Left lung (tissue), 10 donors: Measurements from ENCODE around the gene AHSG. TPM values are rescaled to one million over a fixed set of nuclear protein-coding genes. Genes with fewer than 3 reads are reported as not detected.
A peak's percentile ranks its signal among the peaks of the same experiment; 100 is the strongest.

ENCODE experiments used
- ATAC-seq: fragments of 200-7000 bp; cut with Tn5 transposase; one replicate; pipeline ENCODE4 v1.9.1; 2020; ENCODE audit warnings: moderate library complexity
- DNase-seq, 4 donors: peaks; one replicate each; pipeline ENCODE4 v3.0.0-alpha.2; 2013 to 2020
- H3K27ac ChIP-seq, 2 donors: fragments of 200-600 bp; sonication (generic) in 1 of 2; one replicate each; pipeline versions ENCODE4 v1.5.0 to v1.8.0; 2020 to 2021
- H3K27me3 ChIP-seq, 2 donors: fragments of 200-600 bp; sonication (generic) in 1 of 2; one replicate each; pipeline versions ENCODE4 v1.5.0 to v1.8.0; 2020 to 2021
- H3K36me3 ChIP-seq, 2 donors: fragments of 200-600 bp; sonication (generic) in 1 of 2; one replicate each; pipeline versions ENCODE4 v1.5.0 to v1.8.0; 2020 to 2021
- H3K4me1 ChIP-seq, 2 donors: fragments of 200-600 bp; one replicate each; pipeline ENCODE4 v1.8.0; 2021
- H3K4me3 ChIP-seq, 2 donors: fragments of 200-600 bp; sonication (generic) in 1 of 2; one replicate each; pipeline versions ENCODE4 v1.5.0 to v1.8.0; 2020 to 2021; ENCODE audit warnings: mild to moderate bottlenecking in 1 of 2
- H3K9me3 ChIP-seq, 2 donors: fragments of 200-600 bp; sonication (generic) in 1 of 2; one replicate each; pipeline versions ENCODE4 v1.5.0 to v1.8.0; 2020 to 2021
- CTCF ChIP-seq, 2 donors: fragments of 200-600 bp; sonication (generic) in 1 of 2; IDR thresholded peaks; one replicate each; pipeline versions ENCODE4 v1.5.0 to v1.8.0; 2021; ENCODE audit warnings: antibody characterized with exemption in 2 of 2
- intact Hi-C, 2 donors: fragments of 100-400 bp; cut with DNase I; formaldehyde crosslinking; loops; one replicate each; pipeline versions ENCODE4 v1.11.2 to v1.14.2; 2022
- polyA plus RNA-seq, 6 donors: library from polyadenylated mRNA; unstranded; fragments of 120-200 nt; gene quantifications; one replicate each; pipeline ENCODE4 v1.2.1, GENCODE V29; 2013; ENCODE audit not compliant: insufficient read length in 6 of 6
- total RNA-seq, 2 donors: library from RNA; stranded (reverse); fragmentation: NEBNext Ultra II Directional; extraction: Animal tissue kit (Norgen Biotek cat#: 25700); gene quantifications; one replicate each; pipeline ENCODE4 v1.2.1, GENCODE V29; 2021
- donor health status: DM: no; HTN: yes; CAD: no.
- donor health status: DM: no; HTN: no; CAD: no.

Gene AHSG
- total and polyA plus RNA-seq, 8 donors, result 0.09 to 5.7 (median 3.2) TPM; not detected in 5

- ATAC-seq (no peak), DNase-seq (no peak)
- Histone ChIP-seq H3K36me3 (peaks cover 0 to 26% of the 10 kb centered on the region in 2 donors), H3K27ac (peak overlapping the region; percentile 71 to 94), H3K27me3 (no peaks in the 10 kb centered on the region), H3K4me1 (peaks cover 20 to 63% of the 10 kb centered on the region in 2 donors), H3K9me3 (no peaks in the 10 kb centered on the region), H3K4me3 (peak overlapping the region; percentile 53 to 90)
- TF ChIP-seq CTCF (IDR thresholded peaks at IDR 0.05), result no peak
- intact Hi-C loops, result no loop called here
Observed at GRCh38 chr3:186569779-186570095, 43.1 kb upstream of the AHSG start.

- Histone ChIP-seq H3K36me3 (peaks cover 0 to 32% of the 10 kb centered on the region in 2 donors), H3K27me3 (no peaks in the 10 kb centered on the region), H3K9me3 (no peaks in the 10 kb centered on the region), H3K4me1 (peaks cover 20 to 57% of the 10 kb centered on the region in 2 donors), H3K4me3 (peak within 1 kb of the TSS; percentile 80 to 90), H3K27ac (peak within 1 kb of the TSS; percentile 73 to 94)
- ATAC-seq, result peak; percentile 94
- intact Hi-C loops, result no loop called here
- TF ChIP-seq CTCF (IDR thresholded peaks at IDR 0.05), result peak in 1 of 2 donors; percentile 17
- DNase-seq, result peak; percentile 96 to 100 (median 100)
Observed at GRCh38 chr3:186570096-186570940, 42.5 kb upstream of the AHSG start, which contains the start of gene DNAJB11. Gene DNAJB11, plus strand, starts transcription at chr3:186570720. Its CDS starts 178 bp downstream, at chr3:186570898.

- ATAC-seq (no peak), DNase-seq (no peak)
- peaks cover 20 to 50% of the 10 kb centered on the region in 2 donors for H3K4me1 ChIP-seq
- TF ChIP-seq CTCF (IDR thresholded peaks at IDR 0.05), result no peak
- H3K4me3 ChIP-seq, result peak overlapping the region; percentile 80 to 90
- intact Hi-C loops, result no loop called here
- peaks cover 4 to 40% of the 10 kb centered on the region in 2 donors for H3K36me3 ChIP-seq
- H3K27ac ChIP-seq, result peak overlapping the region; percentile 73 to 94
- H3K9me3 ChIP-seq, result no peaks in the 10 kb centered on the region
- no peaks in the 10 kb centered on the region for H3K27me3 ChIP-seq
Observed at GRCh38 chr3:186570941-186571643, 41.8 kb upstream of the AHSG start.

- Histone ChIP-seq H3K36me3 (peaks cover 6 to 45% of the 10 kb centered on the region in 2 donors), H3K4me3 (peak overlapping the region; percentile 80 to 90), H3K9me3 (no peaks in the 10 kb centered on the region), H3K27me3 (no peaks in the 10 kb centered on the region), H3K27ac (peak overlapping the region in 1 of 2 donors; percentile 94), H3K4me1 (peaks cover 20 to 49% of the 10 kb centered on the region in 2 donors)
- no peak for TF ChIP-seq CTCF (IDR thresholded peaks at IDR 0.05)
- DNase-seq, result no peak
- ATAC-seq, result no peak
- intact Hi-C loops, result no loop called here
Observed at GRCh38 chr3:186571644-186572013, 41.2 kb upstream of the AHSG start.

- Histone ChIP-seq H3K27ac (no peak overlapping the region), H3K36me3 (peaks cover 10 to 97% of the 10 kb centered on the region in 2 donors), H3K27me3 (no peaks in the 10 kb centered on the region), H3K9me3 (no peaks in the 10 kb centered on the region), H3K4me1 (peaks cover 0 to 16% of the 10 kb centered on the region in 2 donors), H3K4me3 (no peak overlapping the region)
- DNase-seq, result no peak
- no peak for ATAC-seq
- intact Hi-C loops, result no loop called here
- no peak for TF ChIP-seq CTCF (IDR thresholded peaks at IDR 0.05)
Observed at GRCh38 chr3:186577521-186577920, 35.3 kb upstream of the AHSG start.
